HUES64 (cell line): ENCODE data around the gene HSP90AB1.
A peak's percentile ranks its signal among the peaks of the same experiment; 100 is the strongest.

ENCODE experiments used
- H3K27ac ChIP-seq: 2 replicates; pipeline ENCODE4 v1.7.0; 2013; ENCODE audit warnings: low read depth, low read length, inconsistent platforms
- H3K27me3 ChIP-seq: 2 replicates; pipeline ENCODE4 v1.6.1; 2013; ENCODE audit warnings: mild to moderate bottlenecking, low read length; ENCODE audit not compliant: insufficient read depth
- H3K36me3 ChIP-seq: 2 replicates; pipeline ENCODE4 v1.6.1; 2013; ENCODE audit warnings: mild to moderate bottlenecking, low read length; ENCODE audit not compliant: insufficient read depth
- H3K4me1 ChIP-seq: 2 replicates; pipeline ENCODE4 v1.6.1; 2013; ENCODE audit warnings: mild to moderate bottlenecking, low read length, moderate library complexity; ENCODE audit not compliant: insufficient read depth
- H3K4me3 ChIP-seq: 2 replicates; pipeline ENCODE4 v1.5.1; 2013; ENCODE audit warnings: mild to moderate bottlenecking, low read length, moderate library complexity
- H3K9ac ChIP-seq: 2 replicates; pipeline ENCODE4 v1.6.1; 2013; ENCODE audit warnings: mild to moderate bottlenecking, low read depth, low read length
- H3K9me3 ChIP-seq: 2 replicates; pipeline ENCODE4 v1.6.1; 2013; ENCODE audit warnings: low read depth, low read length; ENCODE audit not compliant: insufficient read depth
- WGBS: fragments of 150-250, 120-280 bp; methylation state at CpG from one replicate; pipeline ENCODE4 v1.1.7; 2013; ENCODE audit warnings: missing lambda C conversion rate; 5-methylcytosine and 5-hydroxymethylcytosine counted together

Gene HSP90AB1

DNA sequence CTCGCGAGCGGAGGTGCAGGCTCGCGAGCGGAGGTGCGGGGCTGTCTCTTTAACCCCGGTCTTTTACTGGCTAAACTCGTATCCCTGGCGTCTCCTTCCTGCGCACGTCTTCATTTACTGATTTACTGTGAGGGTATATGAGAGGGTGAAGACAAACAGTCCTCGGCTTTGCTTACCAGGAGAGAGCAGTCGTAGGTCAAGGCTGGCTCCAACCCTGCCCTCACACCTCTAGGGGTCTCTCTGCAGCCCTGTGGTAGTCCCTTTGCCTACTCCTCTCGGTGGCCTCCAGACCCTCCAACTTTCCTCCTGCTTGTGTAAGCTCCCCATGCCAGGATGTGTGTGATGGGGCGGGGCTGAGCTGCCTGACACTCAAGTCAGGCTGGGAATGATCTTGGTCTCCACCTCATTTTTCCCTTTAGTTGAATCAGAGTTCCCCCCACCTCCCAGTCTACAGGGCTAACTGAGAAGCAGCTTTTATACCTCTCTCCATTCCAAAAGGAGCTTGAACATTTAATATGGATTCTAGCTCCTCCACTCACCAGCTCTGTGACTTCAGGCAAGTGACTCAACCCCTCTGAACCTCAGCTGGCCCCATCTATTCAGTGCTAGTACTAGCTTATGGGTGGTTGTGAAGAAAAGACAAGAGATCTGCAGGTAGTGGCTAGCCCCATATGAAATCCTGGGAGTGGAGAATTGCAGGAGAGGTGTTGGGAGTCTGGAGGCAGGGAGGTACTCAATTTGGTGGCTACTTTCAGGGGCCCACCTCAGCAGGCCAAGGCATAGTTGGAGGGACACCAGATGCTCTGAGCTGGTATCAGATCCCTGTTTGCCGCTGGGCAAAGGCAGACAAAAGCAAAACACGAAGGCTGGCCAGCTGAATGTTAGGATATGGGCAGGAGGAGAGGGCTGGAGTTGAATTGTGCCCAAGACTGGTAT, 22.6 kb upstream of the HSP90AB1 start:
- peak overlapping the region; percentile 62 for H3K4me3 ChIP-seq
- no peaks in the 10 kb centered on the region for H3K9me3 ChIP-seq
- H3K4me1 ChIP-seq, result peaks cover 40% of the 10 kb centered on the region
- H3K9ac ChIP-seq, result peak overlapping the region; percentile 75
- no peaks in the 10 kb centered on the region for H3K27me3 ChIP-seq
- no peak overlapping the region; the same call in 1 of the 2 replicates for H3K27ac ChIP-seq
- H3K36me3 ChIP-seq, result peaks cover 19% of the 10 kb centered on the region
- 7% methylated on average over 18 of the region's 18 CpGs for WGBS

DNA sequence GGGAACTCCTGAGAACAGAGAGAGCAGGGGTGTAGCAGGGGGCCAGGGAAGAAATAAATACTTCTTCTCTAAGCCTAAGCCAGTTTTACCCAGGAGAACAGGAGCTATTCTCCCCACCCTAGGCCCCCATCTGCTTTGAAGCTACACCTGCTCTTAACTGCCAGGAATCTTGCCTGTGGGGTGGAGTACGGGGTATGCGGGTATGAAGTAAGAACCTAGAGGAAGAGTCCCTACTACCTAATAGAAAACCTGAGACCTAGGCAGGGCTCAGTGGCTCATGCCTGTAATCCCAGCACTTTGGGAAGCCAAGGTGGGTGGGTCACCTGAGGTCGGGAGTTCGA, 22.0 kb upstream of the HSP90AB1 start:
- no peak overlapping the region for H3K9ac ChIP-seq
- H3K27ac ChIP-seq, result no peak overlapping the region
- H3K27me3 ChIP-seq, result no peaks in the 10 kb centered on the region
- H3K9me3 ChIP-seq, result no peaks in the 10 kb centered on the region
- H3K4me1 ChIP-seq, result peaks cover 38% of the 10 kb centered on the region
- peak overlapping the region; percentile 62 for H3K4me3 ChIP-seq
- peaks cover 25% of the 10 kb centered on the region for H3K36me3 ChIP-seq
- 89% methylated on average over 4 of the region's 4 CpGs for WGBS

DNA sequence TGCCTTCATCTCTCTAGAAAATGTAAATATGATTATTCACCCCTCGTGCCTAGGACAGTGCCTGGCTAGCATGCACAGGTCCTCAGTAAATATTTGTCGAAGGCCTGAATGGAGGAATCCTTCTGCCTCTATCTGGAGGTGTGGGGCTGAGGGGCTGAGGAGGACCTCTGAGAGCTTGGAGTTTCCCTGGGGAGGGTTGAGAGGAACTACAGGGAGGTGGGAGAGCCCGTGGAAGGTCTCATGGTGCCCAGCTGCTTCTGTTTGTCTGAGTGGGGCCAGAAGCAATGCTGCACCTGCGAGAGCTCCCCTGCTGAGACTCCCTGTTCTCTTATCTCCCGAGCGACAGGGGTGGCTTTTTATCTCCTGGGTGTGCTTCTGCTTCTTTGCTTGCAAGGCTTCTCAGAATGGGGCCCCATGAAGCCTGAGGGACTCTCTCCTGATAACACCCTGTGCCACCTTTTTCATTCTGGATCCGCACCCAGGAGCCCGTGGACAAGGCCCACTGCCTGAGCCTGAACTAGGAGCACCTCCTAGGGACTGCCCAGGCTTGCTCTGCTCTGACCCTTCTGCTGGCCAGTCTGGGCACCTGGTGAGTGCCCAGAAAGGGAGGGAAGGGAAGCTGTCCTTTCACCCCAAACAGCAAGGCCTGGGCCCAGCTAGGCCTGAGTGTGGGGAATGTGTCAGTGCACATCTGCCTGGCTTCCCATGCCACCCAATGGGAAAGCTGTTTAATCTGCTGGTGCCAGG, 21.1 kb upstream of the HSP90AB1 start:
- H3K27ac ChIP-seq, result no peak overlapping the region; the same call in 1 of the 2 replicates
- H3K4me1 ChIP-seq, result peaks cover 37% of the 10 kb centered on the region
- 79% methylated on average over 8 of the region's 8 CpGs for WGBS
- H3K27me3 ChIP-seq, result no peaks in the 10 kb centered on the region
- H3K9ac ChIP-seq, result 0 out of 2 replicates have a peak overlapping the region, but pooled peaks have one; percentile 5
- H3K9me3 ChIP-seq, result no peaks in the 10 kb centered on the region
- H3K4me3 ChIP-seq, result no peak overlapping the region
- peaks cover 34% of the 10 kb centered on the region for H3K36me3 ChIP-seq

DNA sequence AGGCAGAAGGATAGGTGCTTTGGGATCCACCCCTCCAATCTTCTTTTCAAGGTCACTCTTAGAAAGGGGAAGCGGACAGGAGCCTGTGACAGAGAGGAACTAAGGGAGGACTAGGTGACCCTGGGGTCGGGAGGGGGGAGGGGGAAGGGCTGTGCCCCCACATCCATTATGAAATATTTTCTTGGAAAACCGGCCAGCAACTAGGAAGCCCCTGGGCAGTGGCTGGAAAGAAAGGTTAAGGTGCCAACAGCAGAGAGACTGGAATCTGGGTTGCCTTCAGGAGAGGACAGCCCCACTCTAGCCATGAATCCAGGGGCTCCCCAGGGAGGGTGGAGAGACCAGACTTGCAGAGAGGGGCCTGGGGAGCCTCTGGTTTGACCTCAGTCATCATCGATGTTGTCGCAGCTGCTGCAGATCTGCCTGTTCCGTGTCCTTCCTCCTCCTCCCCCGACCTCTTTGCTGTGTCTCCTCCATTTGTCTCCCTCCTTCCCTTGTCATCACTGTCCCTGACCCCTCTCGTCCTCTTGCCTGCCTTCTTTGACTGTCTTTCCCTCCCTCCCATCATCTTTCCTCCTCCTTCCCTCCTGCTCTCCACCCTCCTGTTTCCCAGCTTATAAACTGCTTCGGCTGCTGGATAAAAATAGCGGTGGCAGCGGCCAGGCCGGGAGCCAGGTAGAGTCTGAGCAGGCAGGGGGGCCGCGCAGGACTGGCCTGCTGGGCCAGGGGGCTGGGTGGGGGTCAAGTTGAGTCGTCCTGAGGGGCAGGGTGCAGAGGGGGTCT, 20.3 kb upstream of the HSP90AB1 start:
- Histone ChIP-seq H3K9me3 (no peaks in the 10 kb centered on the region), H3K27ac (no peak overlapping the region), H3K27me3 (no peaks in the 10 kb centered on the region), H3K36me3 (peaks cover 42% of the 10 kb centered on the region), H3K4me3 (no peak overlapping the region), H3K4me1 (peaks cover 37% of the 10 kb centered on the region), H3K9ac (0 out of 2 replicates have a peak overlapping the region, but pooled peaks have one; percentile 5)
- 70% methylated on average over 14 of the region's 15 CpGs for WGBS

DNA sequence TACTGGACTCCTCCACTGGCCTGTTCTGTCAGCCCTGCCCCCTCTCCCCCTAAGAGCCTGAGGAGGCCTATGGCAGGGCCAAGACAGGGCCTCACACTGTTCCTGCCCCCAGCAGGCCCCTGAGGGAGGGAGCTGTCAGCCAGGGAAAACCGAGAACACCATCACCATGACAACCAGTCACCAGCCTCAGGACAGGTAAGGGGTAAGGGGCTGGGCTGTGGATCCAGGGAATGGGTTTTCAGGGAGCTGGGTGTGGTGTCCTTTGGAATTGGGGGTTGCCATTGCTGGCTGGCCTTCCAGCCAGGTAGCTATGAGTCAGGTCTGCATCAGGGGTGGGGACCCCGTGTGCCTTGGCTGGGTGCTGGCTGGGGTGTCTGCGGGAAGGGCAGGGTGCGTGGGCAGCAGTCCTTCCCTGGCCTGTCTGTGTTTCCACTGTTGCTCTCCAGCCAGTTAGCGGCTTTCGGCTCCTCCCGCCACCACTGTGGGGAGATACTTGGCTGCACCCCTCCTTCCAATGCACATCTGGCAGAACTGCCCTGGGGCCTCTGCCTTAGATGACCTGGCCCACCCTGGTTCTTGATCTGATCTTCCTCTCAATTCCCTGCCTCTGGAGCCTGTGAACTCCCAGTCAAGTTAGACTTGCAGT, 19.6 kb upstream of the HSP90AB1 start:
- Histone ChIP-seq H3K9me3 (no peaks in the 10 kb centered on the region), H3K27ac (no peak overlapping the region), H3K27me3 (no peaks in the 10 kb centered on the region), H3K4me1 (peaks cover 31% of the 10 kb centered on the region), H3K36me3 (peaks cover 49% of the 10 kb centered on the region), H3K9ac (no peak overlapping the region), H3K4me3 (no peak overlapping the region)
- 95% methylated on average over 6 of the region's 7 CpGs for WGBS

DNA sequence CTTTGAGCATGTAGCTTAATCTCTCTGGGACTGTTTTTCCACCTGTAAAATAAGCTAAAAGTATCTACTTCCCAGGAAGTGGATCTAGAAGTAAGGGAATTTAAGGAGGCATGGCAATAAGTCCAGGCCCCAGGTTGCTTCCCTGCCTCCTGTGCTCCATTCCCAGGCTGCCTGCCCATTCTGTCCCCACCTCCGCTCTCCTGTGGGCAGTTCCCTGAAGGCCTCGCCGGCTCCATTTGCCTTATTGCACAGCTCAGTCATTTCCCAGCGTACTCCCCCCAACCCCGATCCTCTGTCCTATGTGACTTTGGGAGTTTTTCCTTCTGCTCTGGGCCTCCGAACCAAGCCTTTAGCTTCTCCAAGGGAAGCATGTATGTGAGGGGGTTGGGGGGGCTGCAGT, 18.9 kb upstream of the HSP90AB1 start:
- no peak overlapping the region for H3K9ac ChIP-seq
- WGBS, result 76% methylated on average over 6 of the region's 6 CpGs
- peaks cover 56% of the 10 kb centered on the region for H3K36me3 ChIP-seq

DNA sequence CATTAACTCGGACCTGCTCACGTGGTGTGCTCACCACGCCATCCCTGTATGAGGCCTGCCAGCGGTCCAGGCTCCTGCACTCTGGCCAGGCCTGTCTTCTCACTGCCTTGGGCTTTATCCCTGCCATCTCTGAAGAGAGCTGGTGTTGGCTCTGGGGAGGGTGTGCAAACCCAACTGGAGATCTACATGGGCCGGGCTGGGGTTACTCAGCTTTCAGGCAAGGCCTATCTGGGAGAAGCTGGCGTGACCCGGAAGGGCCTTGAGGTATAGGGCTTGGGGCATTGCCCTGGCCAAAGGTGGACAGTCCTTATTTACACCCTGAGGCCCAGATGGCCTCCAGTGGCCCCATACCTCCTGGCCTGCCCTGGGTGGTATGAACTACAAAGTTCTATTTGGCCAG, 18.5 kb upstream of the HSP90AB1 start:
- Histone ChIP-seq H3K4me3 (no peak overlapping the region), H3K27me3 (no peaks in the 10 kb centered on the region), H3K4me1 (peaks cover 24% of the 10 kb centered on the region), H3K36me3 (peaks cover 60% of the 10 kb centered on the region), H3K27ac (no peak overlapping the region), H3K9ac (no peak overlapping the region), H3K9me3 (no peaks in the 10 kb centered on the region)
- WGBS, result 95% methylated on average over 7 of the region's 7 CpGs

More for the DNA sequence above, 18.9 kb upstream of the HSP90AB1 start:
- Histone ChIP-seq H3K4me1 (peaks cover 24% of the 10 kb centered on the region), H3K9me3 (no peaks in the 10 kb centered on the region), H3K27ac (no peak overlapping the region), H3K27me3 (no peaks in the 10 kb centered on the region), H3K4me3 (no peak overlapping the region)

DNA sequence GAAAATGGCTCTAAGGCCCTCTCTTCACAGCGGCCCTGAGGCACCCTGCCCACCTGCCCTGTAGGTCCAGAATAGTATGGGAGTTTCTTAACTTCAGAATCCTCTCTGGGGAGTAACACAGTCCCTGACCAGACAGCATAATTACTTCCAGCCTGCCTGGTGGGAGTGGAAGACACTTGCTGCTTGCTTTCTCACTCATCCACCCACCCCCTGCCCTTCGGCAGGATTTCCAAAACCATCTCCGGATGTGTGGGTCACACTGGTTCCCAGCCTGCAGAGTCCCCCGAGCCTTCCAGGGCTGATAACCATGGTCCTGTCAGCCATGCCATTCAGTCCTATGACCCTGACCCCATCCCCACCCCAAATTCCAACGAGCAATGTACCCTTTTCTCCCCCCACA, 18.1 kb upstream of the HSP90AB1 start:
- peaks cover 64% of the 10 kb centered on the region for H3K36me3 ChIP-seq

DNA sequence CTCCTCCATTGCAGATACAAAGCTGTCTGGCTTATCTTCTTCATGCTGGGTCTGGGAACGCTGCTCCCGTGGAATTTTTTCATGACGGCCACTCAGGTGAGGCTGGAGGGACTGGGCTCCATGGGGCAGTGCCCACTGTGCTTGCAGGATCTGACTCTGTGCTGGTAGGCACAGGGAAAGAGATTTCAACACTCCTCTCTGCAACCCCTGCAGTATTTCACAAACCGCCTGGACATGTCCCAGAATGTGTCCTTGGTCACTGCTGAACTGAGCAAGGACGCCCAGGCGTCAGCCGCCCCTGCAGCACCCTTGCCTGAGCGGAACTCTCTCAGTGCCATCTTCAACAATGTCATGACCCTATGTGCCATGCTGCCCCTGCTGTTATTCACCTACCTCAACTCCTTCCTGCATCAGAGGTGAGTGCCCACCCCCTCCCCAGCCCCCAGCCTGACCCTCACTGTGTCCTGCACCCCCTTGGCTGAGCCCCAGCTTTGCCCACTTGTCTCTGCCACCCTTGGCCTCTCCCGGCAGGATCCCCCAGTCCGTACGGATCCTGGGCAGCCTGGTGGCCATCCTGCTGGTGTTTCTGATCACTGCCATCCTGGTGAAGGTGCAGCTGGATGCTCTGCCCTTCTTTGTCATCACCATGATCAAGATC, 17.4 kb upstream of the HSP90AB1 start:
- Histone ChIP-seq H3K27me3 (no peaks in the 10 kb centered on the region), H3K4me3 (no peak overlapping the region), H3K36me3 (peaks cover 65% of the 10 kb centered on the region), H3K4me1 (peaks cover 25% of the 10 kb centered on the region), H3K27ac (no peak overlapping the region), H3K9ac (no peak overlapping the region), H3K9me3 (no peaks in the 10 kb centered on the region)
- WGBS, result 92% methylated on average over 11 of the region's 11 CpGs

More for the DNA sequence above, 18.1 kb upstream of the HSP90AB1 start:
- WGBS, result 79% methylated on average over 5 of the region's 5 CpGs
- H3K9ac ChIP-seq, result no peak overlapping the region
- H3K9me3 ChIP-seq, result no peaks in the 10 kb centered on the region
- no peak overlapping the region for H3K4me3 ChIP-seq
- no peaks in the 10 kb centered on the region for H3K27me3 ChIP-seq
- no peak overlapping the region for H3K27ac ChIP-seq
- H3K4me1 ChIP-seq, result peaks cover 24% of the 10 kb centered on the region

DNA sequence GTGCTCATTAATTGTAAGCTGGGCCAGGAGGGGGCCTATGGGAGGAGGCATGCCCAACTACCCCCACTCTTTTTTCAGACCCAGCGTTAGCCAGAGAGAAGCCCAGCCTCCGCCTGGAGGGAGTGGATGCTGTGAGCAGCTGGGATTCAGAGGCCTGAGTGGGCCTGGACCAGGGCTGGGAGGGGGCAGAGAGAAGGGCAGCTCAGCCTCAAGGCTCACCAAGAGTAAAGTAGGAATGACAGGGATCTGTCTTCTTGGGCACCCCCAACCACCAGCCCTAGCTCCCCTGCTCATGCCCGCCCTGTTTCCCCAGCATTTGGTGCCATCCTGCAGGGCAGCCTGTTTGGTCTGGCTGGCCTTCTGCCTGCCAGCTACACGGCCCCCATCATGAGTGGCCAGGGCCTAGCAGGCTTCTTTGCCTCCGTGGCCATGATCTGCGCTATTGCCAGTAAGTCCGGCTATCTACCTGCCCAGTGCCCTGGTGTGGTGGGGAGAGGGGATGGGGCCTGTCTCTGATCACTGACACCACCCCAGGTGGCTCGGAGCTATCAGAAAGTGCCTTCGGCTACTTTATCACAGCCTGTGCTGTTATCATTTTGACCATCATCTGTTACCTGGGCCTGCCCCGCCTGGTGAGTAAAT, 16.7 kb upstream of the HSP90AB1 start:
- Histone ChIP-seq H3K27me3 (no peaks in the 10 kb centered on the region), H3K4me3 (no peak overlapping the region), H3K36me3 (peaks cover 68% of the 10 kb centered on the region), H3K27ac (no peak overlapping the region), H3K4me1 (peaks cover 24% of the 10 kb centered on the region), H3K9ac (no peak overlapping the region), H3K9me3 (no peaks in the 10 kb centered on the region)
- WGBS, result 91% methylated on average over 10 of the region's 10 CpGs
